HG02798 (cell line): Measurements from ENCODE around the gene ZSWIM8.
"Not testable (repeated sequence)": the region's sequence is repeated elsewhere in the genome, so short reads cannot be mapped to it uniquely, and the experiment has no call there.

ENCODE experiments used
- ATAC-seq: cut with Tn5 transposase; IDR thresholded peaks from one replicate; pipeline ENCODE4 v1.9.1; 2021; ENCODE audit warnings: mild to moderate bottlenecking; ENCODE audit not compliant: unreplicated experiment, poor library complexity

Gene ZSWIM8

DNA sequence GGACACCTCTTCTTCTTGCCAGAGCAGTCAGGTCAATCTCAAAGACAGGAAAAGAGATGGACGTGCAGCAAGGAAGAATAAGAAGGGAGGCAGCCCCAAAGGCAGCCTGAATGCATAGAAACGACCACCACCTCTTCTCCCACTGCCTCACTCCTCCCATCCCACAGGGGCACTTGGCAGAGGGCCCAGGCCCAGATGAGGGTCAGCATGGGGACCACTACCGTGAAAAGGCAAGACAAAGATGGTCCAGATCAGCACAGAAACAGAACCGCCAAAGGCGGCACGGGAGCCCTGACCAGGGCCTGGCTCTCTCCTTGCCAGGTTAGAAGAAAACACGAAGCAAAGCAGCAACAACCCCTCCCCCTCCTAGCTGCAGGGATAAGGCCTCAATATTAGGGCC lies 27.9 kb downstream of the ZSWIM8 start:
- no peak for ATAC-seq

DNA sequence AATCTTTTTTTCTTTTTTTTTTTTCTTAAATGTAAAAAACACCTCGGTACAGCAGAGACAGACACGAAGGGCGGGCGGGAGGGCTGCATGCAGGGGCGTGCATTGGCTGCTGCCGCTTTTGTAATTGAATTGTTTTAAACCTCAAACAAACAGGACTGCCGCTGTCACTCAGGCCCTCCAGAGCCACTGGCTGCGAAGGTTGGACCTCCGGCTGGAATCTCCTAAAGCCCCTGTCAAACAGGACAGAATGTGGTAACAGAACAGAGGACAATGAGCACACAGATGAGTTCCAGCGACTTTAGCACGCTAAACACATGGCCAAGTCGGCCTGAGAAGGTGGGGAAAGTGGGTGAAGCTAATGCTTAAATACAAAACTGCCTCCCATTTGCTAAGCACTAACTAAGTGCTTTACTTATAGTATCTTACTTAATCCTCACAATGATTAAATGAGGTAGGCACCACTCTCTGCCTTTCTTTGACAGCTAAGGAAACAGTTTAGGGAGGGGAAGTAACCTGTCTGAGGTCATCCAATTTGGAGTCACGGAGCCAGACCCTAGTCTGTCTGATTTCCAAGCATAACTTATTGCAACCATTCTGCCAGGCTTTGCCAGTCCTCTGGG lies 29.0 kb downstream of the ZSWIM8 start:
- no peak for ATAC-seq

DNA sequence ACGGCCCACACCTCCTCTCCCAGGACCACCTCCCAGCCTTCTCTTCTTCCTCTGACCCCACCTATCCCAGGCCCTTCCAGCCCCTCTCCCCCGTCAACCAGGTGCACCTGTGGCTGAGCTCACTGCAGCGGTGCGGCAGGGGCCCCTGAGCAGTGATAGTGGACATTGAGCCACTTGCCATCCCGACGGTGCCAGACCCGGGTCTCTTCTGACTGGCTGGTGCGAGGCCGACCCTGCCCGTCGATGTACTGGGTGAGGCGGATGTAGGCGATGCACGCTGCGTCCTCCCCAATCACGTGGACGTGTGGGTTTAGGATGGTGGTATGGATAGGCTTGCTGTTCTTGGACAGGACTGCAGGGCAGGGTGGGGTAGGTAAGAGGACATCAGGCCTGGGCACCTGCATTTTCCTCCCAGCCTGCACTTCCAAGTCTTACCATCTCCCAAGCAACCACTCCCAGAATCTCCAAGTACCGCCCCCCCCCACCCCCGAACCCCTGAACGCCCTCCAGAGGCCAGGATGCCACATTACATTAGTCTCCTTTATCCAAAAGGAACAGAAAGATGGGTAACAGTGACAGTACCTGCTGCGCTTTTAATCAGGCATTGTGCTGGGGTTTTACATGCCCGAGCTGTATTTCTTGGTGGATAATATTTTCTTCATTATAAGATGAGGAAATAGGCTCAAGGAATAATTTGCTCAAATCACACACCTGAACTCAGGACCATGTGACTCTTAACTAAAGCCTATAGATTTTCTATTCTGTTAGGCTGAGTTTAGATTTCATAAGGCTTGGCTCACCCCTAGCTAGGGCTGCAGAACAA lies 29.7 kb downstream of the ZSWIM8 start:
- ATAC-seq, result no peak

DNA sequence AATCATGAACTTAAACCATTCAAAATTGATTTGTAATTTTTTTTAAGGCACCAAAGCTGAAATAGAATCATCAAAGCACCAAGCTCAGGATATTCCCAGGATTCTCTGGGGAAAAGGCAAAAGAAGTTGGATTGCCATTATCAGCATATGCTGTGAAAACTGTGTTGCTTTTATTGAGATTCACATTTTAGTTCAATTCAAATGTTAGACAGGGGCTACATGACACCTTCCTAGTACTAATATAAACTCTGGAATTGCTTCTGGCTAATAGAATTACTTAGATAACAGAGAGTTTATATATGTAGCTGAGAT lies 30.3 kb downstream of the ZSWIM8 start:
- no peak for ATAC-seq

DNA sequence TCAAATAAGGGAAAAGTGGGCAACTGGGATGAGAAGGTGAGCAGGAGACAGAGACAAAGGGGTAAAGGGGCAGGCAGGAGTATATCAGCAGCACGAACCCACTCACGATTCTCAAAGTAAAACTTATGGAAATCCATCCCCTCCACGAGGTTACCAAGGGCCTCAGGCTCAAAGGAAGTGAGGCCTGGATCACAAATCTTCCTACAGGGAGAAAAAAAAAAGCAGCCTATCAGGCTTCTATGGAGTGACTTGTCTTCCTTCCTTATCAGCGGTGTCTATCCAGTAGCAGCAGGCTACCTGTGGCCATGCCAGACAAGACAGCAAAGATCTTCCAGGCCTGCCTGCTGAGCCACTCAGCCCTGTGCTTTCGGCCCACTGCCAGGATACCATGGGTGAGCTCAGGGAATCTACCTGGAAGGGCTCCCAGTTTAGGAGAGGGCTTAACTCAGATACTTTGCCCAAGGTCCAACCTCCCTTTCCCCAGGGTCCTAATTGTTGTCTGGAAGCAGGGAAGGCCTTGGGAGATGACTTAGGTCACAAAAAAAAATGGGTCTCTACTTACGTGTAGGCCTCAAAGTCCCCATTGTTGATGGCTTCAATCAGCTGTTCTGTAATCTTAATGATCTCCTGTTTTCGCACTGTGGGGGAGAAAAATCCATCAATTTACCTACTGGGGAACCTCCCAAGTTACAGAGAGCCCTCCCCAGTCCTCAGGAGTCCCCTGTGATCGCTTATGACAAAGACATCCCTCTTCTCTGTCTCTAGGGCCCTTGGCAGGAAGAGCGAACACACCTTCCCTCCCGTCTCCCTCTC lies 31.7 kb downstream of the ZSWIM8 start:
- ATAC-seq, result no peak

DNA sequence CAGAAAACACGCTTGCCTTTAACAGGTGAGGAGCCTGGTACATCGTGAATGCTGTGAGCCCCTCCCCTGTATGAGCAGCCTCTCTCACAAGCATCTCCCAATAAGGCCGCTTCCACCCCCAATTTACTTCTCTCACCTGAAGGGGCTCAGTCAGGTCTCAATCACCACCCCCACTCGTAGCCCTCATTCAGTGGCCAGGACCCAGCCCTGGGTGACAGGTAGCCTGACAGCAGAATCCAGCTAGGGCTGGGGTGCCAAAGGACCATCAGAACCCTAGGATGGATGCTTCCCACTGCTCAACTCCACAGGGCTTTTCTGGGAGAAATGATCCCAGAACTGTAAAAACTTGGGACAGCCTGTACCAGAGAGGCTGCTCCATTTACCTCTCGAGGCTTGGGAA lies 32.4 kb downstream of the ZSWIM8 start:
- no peak for ATAC-seq

DNA sequence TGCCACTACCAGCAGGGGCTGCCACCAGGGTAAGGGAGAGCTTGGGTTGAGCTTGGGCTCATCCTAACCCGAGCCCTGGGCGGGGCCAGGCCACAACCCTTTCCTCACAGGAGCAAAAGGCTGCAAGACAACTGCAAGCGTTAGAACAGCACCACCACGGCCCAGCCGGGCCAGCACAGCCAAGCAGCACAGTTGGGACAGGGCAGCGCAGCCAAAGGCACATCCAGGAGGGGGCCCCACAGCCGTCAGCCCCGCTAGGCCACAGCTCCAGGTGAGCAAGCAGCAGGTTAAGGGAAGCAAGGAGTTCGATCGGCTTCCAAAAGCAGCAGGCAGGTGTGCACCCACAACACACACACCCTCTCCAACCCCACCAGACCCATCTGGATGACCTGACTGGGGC lies 33.0 kb downstream of the ZSWIM8 start:
- ATAC-seq, result no peak

DNA sequence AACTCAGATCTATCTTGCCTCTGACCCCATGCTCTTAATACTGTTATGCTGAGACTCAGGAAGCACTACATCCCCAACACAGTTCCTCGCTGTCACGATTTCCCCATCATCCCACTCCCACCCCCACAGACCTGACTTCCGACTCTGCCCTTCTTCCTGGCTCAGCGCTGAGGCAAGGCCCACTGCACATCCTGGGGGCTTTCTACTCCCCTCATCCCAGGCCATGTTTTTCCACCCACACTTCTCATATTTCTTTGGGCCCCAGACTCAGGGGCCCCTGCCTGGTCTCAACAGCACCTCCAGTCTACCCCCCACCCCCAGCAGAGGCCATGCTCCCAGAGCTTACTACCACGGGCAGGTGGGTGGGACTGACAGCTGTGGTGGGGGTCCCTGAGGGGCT lies 33.7 kb downstream of the ZSWIM8 start:
- ATAC-seq, result no peak

DNA sequence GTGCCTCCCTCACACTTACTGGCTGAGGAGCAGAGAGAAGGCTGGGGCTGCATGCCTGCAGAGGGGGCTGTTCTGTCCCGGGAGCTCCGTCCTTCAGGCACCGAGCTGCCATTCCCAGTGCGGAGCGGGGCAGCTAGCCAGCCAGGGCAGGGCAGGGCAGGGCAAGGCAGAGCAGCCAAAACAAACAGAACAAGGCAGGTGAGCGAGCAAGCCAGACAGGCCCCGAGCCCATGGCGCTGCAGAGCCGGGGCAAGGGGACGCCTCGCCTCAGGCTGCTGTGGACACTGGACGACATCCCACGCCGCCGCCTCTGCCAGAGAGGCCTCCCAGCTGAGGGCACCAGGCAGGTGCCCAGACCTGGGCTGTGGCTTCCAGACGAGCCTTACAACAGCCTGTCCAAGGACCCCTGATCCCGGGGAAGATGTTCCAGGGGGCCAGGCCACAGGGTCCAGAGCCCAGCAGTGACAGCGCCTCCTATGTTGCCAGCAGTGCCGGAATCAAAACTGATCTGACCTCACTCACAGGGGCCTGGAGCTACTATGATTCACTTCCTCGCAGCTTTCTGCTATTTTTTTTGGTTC lies 34.2 kb downstream of the ZSWIM8 start:
- no peak for ATAC-seq

DNA sequence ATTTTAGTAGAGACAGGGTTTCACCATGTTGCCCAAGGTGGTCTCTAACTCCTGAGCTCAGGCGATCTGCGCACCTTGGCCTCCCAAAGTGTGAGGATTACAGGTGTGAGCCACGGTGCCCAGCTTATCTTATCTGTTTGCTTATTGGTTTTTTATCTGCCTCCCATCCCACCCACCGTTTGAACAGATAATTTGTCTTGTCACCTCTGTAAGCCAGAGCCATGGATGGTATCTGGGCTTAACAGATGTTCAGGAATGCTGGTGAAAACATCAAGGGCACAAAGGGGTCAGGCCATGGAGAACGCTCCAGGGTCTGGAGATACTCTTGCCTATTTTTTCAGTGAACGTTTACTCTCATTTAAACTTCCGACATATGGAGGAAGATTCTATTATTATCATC lies 38.0 kb downstream of the ZSWIM8 start:
- ATAC-seq, result no peak

DNA sequence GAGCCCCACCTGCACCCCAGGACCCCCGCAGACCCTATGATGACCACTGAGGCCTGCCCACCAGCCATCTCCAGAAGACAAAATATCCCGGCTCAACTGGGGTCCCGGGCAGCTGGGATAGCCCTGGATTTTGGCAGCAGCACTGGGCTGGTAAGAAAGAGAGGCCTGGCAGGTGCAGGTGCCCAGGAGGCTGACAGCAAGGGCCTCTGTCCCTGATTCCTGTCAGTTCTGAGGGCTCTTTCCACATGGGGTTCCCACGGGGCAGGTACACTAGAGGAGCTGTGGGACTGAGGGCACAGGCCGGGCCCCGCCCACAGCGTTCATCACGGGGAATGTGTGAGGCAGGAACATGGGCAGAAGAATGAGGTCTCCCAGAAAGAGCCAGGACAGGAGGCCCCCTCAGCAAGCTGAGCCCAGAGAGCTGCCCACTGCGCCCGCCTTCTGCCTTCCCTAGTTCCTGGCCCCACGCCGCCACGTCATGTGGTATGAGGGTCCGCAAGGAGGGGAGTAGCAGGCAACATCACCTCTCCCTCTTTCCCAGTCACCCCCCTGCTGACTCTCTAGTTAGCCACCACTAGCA lies 38.8 kb downstream of the ZSWIM8 start:
- ATAC-seq, result no peak

DNA sequence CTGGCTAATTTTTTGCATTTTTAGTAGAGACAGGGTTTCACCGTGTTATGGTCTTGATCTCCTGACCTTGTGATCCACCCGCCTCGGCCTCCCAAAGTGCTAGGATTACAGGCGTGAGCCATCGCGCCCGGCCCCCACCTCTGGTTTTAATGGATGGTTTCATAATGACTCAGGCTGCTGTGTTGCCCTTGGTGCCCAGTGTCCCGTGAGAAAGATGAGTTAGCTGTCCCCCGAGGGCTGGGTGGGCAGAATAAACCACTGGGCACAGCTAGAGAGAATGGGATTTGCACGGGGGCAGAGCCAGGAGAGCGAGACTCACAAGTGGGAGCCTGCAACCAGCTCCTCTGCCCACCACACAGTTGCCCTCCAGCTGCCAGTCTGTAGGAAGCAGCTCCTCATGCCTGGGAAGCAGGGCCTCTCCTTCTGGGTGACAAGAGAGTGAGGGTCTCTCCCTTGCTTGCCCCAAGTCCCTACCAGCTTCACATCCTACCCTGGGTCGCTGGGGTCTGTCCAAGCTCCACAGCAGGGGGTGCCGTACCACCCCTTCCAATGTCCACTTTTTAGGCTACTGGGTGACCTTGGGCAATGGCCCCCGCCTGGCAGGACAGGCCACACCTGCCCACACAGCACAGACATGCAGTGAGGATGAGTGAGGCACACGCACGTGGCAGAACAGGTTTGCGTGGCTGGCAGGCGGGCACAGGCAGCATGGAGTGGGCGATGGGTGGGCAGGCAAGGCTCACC lies 42.1 kb downstream of the ZSWIM8 start:
- no peak for ATAC-seq

DNA sequence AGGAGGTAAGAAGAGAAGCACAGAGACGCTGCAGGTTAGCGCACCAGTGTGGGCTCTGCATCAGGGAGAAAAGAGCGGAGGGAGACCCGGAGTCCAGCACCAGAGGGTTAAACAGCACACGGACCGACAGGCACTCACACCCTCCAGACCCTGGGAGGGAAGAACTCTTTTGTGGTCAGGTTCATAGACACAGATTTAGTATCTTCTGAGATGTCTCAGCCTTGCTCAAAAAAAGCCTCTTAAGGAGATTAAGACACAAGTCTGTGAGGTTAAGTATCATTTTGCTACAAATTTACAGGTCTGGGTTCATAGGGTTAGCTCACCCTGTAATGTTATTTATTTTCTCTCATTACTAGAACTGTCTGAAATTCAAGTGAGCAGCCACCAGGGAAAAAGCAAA lies 42.8 kb downstream of the ZSWIM8 start:
- no peak for ATAC-seq

DNA sequence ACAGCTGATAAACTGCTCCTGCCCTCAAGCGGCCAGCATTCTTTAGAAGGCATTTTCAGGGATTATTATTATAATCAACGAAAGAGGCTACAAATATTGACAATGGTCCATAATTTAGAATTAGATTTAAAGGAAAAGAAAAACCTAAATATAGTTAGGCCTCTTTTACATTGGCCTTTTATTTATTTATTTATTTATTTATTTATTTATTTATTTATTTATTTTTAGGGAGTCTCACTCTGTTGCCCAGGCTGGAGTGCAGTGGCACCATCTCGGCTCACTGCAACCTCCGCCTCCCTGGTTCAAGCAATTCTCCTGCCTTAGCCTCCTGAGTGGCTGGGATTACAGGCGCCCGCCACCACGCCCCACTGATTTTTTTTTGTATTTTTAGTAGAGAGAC lies 43.7 kb downstream of the ZSWIM8 start:
- not testable (repeated sequence) for ATAC-seq

DNA sequence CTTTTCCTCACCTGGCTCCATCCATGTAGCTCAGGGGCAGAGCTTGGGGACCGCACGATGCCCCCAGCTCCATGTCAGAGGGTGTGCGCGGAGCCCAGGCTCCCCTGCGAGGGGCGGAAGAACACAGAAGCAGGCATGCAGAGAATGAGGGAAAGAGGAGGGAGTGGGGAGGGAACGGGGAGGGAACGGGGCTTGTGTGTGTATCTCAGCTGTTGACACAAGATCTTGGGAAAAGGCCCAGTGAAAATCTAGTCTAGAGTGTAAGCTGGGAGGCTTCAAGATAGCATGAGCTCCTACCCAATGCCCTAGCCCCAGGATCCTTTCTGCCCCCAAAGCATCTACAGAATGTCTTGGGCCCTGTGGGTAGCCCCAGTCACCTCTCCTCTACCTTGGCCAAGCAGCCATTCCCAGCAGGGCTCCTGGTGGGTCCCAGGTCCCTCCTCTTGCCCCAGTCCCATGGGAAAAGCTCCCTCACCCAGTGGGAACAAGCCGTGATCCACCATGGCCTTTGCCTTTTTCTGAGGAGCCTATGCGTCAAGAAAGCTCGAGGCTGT lies 51.1 kb downstream of the ZSWIM8 start:
- ATAC-seq, result no peak

DNA sequence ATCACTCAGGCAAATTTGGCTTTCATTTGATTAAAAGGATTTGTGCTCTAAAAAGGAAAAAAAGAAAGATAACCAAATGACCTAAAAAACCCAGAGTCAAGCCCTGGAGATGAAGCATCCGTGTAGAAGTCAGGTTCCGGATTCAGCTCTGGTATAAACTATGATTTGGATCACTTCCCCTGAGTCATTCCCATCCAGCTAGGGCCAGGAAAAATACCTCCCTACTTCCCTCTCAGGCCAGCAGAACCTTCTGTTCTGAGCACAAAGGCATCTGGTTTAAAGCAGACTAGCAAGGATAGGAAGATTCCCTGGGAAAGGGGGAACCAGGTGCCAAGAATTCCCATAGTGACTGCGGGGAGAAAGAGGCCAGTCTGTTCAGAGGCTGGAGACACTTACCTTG lies 51.7 kb downstream of the ZSWIM8 start:
- ATAC-seq, result no peak

DNA sequence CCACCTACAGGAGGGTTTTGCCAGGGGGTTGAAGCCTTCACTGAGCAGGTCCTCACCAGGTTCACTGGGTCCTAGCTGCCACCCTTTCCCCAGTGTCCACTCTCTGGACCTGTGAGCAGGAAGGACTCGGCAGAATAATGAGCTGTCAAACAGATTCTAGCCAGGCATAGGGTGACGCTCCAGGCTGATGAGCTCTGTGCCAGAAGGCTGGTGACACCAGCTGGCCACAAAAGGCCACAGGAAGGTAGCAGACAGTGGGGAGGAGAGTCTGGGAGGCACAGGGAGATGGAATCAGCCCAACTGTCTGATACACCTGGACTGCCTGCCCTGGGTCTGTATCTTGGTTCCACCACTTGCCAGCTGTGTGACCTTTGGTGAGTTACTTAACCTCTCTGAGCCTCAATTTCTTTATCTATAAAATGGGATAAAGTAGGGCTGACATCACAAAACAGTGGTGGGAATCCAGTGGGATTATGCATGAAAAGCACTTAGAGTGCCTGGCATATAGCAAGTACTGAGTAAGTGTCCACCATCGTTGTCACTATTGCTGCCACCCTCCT lies 52.7 kb downstream of the ZSWIM8 start:
- ATAC-seq, result no peak

DNA sequence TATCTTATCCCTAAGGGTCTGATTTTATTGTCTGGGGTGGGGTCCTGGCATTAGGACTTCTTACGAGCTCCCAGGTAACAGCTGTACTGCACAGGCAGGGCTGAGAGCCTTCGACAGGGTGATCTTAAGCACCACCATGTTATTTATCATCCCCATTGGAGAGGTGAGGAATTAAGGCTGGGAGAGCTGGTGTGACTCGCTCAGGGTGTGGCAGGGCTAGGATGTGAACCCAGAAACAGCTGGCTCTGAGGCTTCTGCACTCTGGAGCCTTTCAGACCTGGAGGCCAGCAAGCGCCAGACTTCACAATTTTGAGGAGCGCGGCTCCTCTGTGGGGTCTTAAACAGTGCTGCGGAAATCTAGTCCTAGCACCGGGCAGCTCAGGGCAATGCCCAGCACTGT lies 53.4 kb downstream of the ZSWIM8 start:
- ATAC-seq, result no peak

DNA sequence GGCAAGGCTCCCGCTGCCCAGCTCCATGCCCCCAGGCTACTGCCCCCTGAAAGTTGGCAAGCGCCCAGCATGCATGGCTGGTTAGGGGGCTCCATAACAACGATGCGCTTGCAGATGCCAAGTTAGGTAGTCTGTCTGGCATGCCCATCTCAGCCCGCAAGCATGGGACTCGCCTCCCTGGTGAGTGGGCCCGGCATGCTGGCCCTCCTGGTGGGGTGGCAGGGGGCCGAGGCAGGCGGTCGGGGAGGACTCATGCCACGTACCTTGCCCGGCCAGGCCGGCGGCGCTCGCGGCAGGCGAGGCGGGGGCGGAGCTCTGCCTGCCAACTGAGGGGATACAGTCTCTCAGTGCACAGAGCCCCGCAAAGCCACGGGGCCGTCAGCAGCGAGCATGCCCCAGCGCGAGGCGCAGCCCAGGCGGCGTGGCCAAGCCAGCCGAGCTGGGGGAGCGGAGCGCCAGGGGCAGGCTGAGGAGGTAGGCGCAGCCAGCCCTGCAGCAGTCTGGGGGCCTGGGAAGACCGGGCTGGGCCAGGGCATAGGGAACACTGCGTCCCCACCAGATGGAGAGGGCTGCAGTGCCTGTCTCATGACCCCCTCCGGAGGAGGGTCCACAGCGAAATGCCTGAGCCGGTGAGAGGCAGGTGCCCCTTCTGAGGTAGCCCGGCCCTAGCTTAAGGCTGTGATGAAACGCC lies 54.0 kb downstream of the ZSWIM8 start:
- ATAC-seq, result no peak
